Endothelial cell (in vitro differentiated cells): ENCODE measurements around the gene MOCS2. TPM values are rescaled to one million over a fixed set of nuclear protein-coding genes. Genes with fewer than 3 reads are reported as not detected.

Source experiments
- DNase-seq: peaks from one replicate; pipeline ENCODE4 v3.0.0; 2021; ENCODE audit warnings: low spot score
- H3K27ac Mint-ChIP-seq: one replicate; pipeline ENCODE4 v1.8.0; 2021; ENCODE audit warnings: mixed read lengths, inconsistent platforms; ENCODE audit not compliant: unreplicated experiment
- H3K27me3 Mint-ChIP-seq: one replicate; pipeline ENCODE4 v1.8.0; 2021; ENCODE audit warnings: mild to moderate bottlenecking, moderate library complexity, mixed read lengths, inconsistent platforms; ENCODE audit not compliant: unreplicated experiment
- H3K36me3 Mint-ChIP-seq: one replicate; pipeline ENCODE4 v1.8.0; 2021; ENCODE audit warnings: mild to moderate bottlenecking, low read depth, mixed read lengths, inconsistent platforms; ENCODE audit not compliant: unreplicated experiment
- H3K4me1 Mint-ChIP-seq: one replicate; pipeline ENCODE4 v1.8.0; 2021; ENCODE audit warnings: mild to moderate bottlenecking, mixed read lengths, inconsistent platforms; ENCODE audit not compliant: unreplicated experiment
- H3K4me3 Mint-ChIP-seq: one replicate; pipeline ENCODE4 v1.8.0; 2021; ENCODE audit warnings: mild to moderate bottlenecking, mixed read lengths, inconsistent platforms; ENCODE audit not compliant: unreplicated experiment
- H3K9me3 Mint-ChIP-seq: one replicate; pipeline ENCODE4 v1.8.0; 2021; ENCODE audit warnings: mixed read lengths, inconsistent platforms; ENCODE audit not compliant: unreplicated experiment
- total RNA-seq: library from RNA; stranded (reverse); fragmentation: NEBNext Ultra II Directional; extraction: Animal tissue kit (Norgen Biotek cat#: 25700); gene quantifications from one replicate; pipeline ENCODE4 v1.2.1, GENCODE V29; 2021; ENCODE audit not compliant: unreplicated experiment
- TF ChIP-seq, protein P1 (sequence below): fragments of 200-600 bp; sonication (generic); IDR thresholded peaks from one replicate; pipeline ENCODE4 v1.5.0; 2021; ENCODE audit warnings: antibody characterized with exemption; ENCODE audit not compliant: unreplicated experiment

MOCS2 gene
- total RNA-seq, 1 donor from 2014 or later = 29.6 TPM

DNA sequence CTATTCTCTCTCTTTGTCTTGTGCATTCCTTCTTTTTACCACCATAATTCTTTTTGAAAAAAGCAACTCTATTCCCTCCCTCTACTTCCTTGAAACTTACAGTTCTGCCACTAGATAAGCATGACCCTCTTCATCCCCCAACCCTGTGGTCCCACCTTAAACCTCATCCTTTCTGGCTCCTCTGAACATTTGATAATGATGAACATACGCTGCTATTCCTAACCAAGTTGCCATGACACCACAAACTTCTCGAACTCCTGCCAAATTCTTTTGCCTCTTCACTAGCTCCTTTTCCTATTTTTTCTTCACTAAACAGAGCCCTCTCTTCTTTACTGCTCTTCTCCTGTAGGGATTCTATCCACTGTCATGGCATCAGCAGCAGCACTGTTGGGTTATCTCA lies 57.1 kb downstream of the MOCS2 start:
- TF ChIP-seq, protein P1, sequence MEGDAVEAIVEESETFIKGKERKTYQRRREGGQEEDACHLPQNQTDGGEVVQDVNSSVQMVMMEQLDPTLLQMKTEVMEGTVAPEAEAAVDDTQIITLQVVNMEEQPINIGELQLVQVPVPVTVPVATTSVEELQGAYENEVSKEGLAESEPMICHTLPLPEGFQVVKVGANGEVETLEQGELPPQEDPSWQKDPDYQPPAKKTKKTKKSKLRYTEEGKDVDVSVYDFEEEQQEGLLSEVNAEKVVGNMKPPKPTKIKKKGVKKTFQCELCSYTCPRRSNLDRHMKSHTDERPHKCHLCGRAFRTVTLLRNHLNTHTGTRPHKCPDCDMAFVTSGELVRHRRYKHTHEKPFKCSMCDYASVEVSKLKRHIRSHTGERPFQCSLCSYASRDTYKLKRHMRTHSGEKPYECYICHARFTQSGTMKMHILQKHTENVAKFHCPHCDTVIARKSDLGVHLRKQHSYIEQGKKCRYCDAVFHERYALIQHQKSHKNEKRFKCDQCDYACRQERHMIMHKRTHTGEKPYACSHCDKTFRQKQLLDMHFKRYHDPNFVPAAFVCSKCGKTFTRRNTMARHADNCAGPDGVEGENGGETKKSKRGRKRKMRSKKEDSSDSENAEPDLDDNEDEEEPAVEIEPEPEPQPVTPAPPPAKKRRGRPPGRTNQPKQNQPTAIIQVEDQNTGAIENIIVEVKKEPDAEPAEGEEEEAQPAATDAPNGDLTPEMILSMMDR = no peak
- Mint-ChIP-seq H3K36me3 (no peaks in the 10 kb centered on the region), H3K27me3 (no peaks in the 10 kb centered on the region), H3K27ac (no peak overlapping the region), H3K9me3 (no peaks in the 10 kb centered on the region), H3K4me3 (no peak overlapping the region), H3K4me1 (no peaks in the 10 kb centered on the region)
- DNase-seq = no peak

DNA sequence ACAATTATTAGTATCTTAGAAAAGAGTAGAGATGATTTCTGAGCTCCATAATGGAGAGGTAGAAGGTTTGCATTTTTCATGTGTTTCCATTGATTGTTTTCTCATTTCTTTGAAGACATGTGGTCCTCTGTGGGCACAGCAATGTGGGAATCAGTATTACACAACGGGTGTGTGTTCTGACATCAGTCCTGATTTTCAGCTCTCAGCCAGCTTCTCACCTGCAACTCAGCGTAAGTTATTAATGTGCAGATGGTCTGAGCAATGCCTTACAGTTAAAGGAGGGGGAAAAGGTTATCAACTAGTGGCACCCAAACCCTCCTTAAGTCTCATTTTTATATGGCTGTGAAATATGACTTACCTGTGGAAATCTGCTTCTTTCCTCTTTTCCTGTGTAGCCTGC lies 61.3 kb downstream of the MOCS2 start:
- no peaks in the 10 kb centered on the region for H3K9me3 Mint-ChIP-seq
- H3K27me3 Mint-ChIP-seq = no peaks in the 10 kb centered on the region
- no peak for DNase-seq
- no peak overlapping the region for H3K27ac Mint-ChIP-seq
- no peaks in the 10 kb centered on the region for H3K4me1 Mint-ChIP-seq
- H3K36me3 Mint-ChIP-seq = no peaks in the 10 kb centered on the region
- TF ChIP-seq, protein P1 = no peak
- H3K4me3 Mint-ChIP-seq = no peak overlapping the region

Other genes with a start within 250 kb of the MOCS2 start
- gene ITGA2, start 120.4 kb downstream of the MOCS2 start, total RNA-seq = 15.1 TPM